Adipocyte (in vitro differentiated cells): ENCODE data around the gene KLHL6.
"Not testable (repeated sequence)": the region's sequence is repeated elsewhere in the genome, so short reads cannot be mapped to it uniquely, and the experiment has no call there.

Experiments used
- DNase-seq: peaks from one replicate; pipeline ENCODE4 v3.0.0-alpha.2; 2015; ENCODE audit warnings: low read depth
- H3K27me3 ChIP-seq: replicated peaks from 2 replicates; pipeline ENCODE4 v1.7.0; 2013; ENCODE audit warnings: mild to moderate bottlenecking, low read length, moderate library complexity; ENCODE audit not compliant: control insufficient read depth, insufficient read depth
- H3K36me3 ChIP-seq: 2 replicates; pipeline ENCODE4 v1.7.0; 2013; ENCODE audit warnings: low read length, mild to moderate bottlenecking, moderate library complexity; ENCODE audit not compliant: control insufficient read depth, insufficient read depth, severe bottlenecking
- H3K4me1 ChIP-seq: 2 replicates; pipeline ENCODE4 v1.7.0; 2013; ENCODE audit warnings: mild to moderate bottlenecking, low read length, moderate library complexity; ENCODE audit not compliant: control insufficient read depth, insufficient read depth
- H3K4me3 ChIP-seq: 2 replicates; pipeline ENCODE4 v1.7.0; 2013; ENCODE audit warnings: mild to moderate bottlenecking, low read length, moderate library complexity
- H3K9ac ChIP-seq: 2 replicates; pipeline ENCODE4 v1.7.0; 2013; ENCODE audit warnings: mild to moderate bottlenecking, low read length, moderate library complexity
- H3K9me3 ChIP-seq: 2 replicates; pipeline ENCODE4 v1.7.0; 2013; ENCODE audit warnings: mild to moderate bottlenecking, low read length, moderate library complexity; ENCODE audit not compliant: control insufficient read depth

The KLHL6 gene

GRCh38 chr3:183583331-183584245, 28.1 kb upstream of the KLHL6 start:
- no peaks in the 10 kb centered on the region for H3K36me3 ChIP-seq
- no peak overlapping the region for H3K9ac ChIP-seq
- H3K4me3 ChIP-seq = no peak overlapping the region
- no peaks in the 10 kb centered on the region for H3K9me3 ChIP-seq
- H3K4me1 ChIP-seq = peaks cover 19% of the 10 kb centered on the region
- peak; percentile 1 for DNase-seq
- peaks cover 2% of the 10 kb centered on the region for H3K27me3 ChIP-seq

DNA sequence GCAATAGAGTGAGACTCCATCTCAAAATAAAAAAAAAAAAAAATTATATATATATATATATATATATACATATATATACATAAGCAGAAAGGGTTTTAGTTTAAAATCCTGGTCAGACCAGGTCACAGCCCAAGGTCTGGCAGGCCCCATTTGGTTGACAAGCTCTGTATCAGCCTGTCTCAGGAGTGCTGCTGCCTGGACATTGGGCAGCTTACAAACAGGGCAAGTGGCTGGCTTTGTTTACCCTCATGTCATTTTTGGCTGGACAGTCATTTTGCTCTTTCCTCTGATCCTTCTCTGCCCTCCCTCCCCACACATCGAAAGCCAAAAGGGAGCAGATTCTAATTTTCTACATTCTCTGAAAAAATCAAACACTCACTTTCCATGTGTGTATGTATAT, 26.7 kb upstream of the KLHL6 start:
- no peaks in the 10 kb centered on the region for H3K9me3 ChIP-seq
- no peak overlapping the region for H3K4me3 ChIP-seq
- H3K27me3 ChIP-seq = peaks cover 16% of the 10 kb centered on the region
- no peaks in the 10 kb centered on the region for H3K36me3 ChIP-seq
- H3K4me1 ChIP-seq = peaks cover 19% of the 10 kb centered on the region
- no peak overlapping the region for H3K9ac ChIP-seq
- DNase-seq = no peak

GRCh38 chr3:183581496-183582155, 26.1 kb upstream of the KLHL6 start:
- H3K9ac ChIP-seq = no peak overlapping the region
- no peak overlapping the region for H3K4me3 ChIP-seq
- no peaks in the 10 kb centered on the region for H3K36me3 ChIP-seq
- peaks cover 19% of the 10 kb centered on the region for H3K4me1 ChIP-seq
- no peak for DNase-seq
- no peaks in the 10 kb centered on the region for H3K9me3 ChIP-seq
- peaks cover 20% of the 10 kb centered on the region for H3K27me3 ChIP-seq

GRCh38 chr3:183579967-183580900, 24.7 kb upstream of the KLHL6 start:
- Histone ChIP-seq H3K9ac (peak overlapping the region; percentile 16), H3K9me3 (no peaks in the 10 kb centered on the region), H3K36me3 (no peaks in the 10 kb centered on the region), H3K27me3 (peaks cover 20% of the 10 kb centered on the region), H3K4me1 (peaks cover 19% of the 10 kb centered on the region), H3K4me3 (peak overlapping the region; percentile 75)
- DNase-seq = peak; percentile 46

- no peak for DNase-seq
- H3K9ac ChIP-seq = no peak overlapping the region
- H3K27me3 ChIP-seq = peaks cover 20% of the 10 kb centered on the region
- no peak overlapping the region for H3K4me3 ChIP-seq
- H3K9me3 ChIP-seq = no peaks in the 10 kb centered on the region
- H3K4me1 ChIP-seq = peaks cover 6% of the 10 kb centered on the region
- no peaks in the 10 kb centered on the region for H3K36me3 ChIP-seq
Observed at GRCh38 chr3:183578179-183578578, 22.7 kb upstream of the KLHL6 start.

GRCh38 chr3:183577346-183577745, 21.8 kb upstream of the KLHL6 start:
- Histone ChIP-seq H3K9ac (no peak overlapping the region), H3K27me3 (peaks cover 20% of the 10 kb centered on the region), H3K4me3 (no peak overlapping the region), H3K9me3 (no peaks in the 10 kb centered on the region), H3K36me3 (no peaks in the 10 kb centered on the region), H3K4me1 (peaks cover 6% of the 10 kb centered on the region)
- DNase-seq = no peak

DNA sequence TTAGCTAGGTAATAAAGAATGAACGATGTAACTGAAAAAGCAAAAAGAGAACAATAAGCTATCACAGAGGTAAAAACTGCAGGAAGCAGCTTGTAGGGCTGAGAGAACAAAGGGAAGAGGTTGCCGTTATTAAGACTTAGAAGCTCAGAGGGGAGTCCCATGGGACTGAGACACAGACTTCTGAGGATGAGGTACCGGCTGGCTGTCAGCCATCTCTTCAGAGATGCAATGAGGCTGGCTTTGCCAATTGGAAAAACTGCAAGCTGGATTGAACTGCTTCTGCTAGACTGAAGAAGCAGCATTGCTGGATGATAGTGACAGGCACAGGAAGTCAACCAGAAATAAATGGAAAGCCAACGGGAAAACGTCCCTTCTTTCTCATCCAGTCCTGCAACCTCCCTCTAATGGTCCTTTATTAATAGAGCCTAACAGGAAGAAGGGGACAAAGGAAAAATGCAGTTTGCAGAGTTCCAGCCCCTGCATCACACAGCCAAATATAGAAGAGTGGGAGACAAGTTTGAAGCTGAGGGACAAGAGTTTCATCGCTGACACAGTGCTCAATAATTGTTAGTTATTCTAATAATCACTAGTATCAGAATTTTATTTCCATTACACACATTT, 21.1 kb upstream of the KLHL6 start:
- peaks cover 22% of the 10 kb centered on the region for H3K27me3 ChIP-seq
- peaks cover 6% of the 10 kb centered on the region for H3K4me1 ChIP-seq
- no peaks in the 10 kb centered on the region for H3K36me3 ChIP-seq
- H3K9ac ChIP-seq = no peak overlapping the region
- no peaks in the 10 kb centered on the region for H3K9me3 ChIP-seq
- H3K4me3 ChIP-seq = no peak overlapping the region
- peak; percentile 15 for DNase-seq

GRCh38 chr3:183572935-183573334, 17.4 kb upstream of the KLHL6 start:
- H3K4me1 ChIP-seq = no peaks in the 10 kb centered on the region
- no peaks in the 10 kb centered on the region for H3K9me3 ChIP-seq
- no peak for DNase-seq
- peaks cover 14% of the 10 kb centered on the region for H3K27me3 ChIP-seq
- no peak overlapping the region for H3K9ac ChIP-seq
- H3K4me3 ChIP-seq = no peak overlapping the region
- no peaks in the 10 kb centered on the region for H3K36me3 ChIP-seq

DNA sequence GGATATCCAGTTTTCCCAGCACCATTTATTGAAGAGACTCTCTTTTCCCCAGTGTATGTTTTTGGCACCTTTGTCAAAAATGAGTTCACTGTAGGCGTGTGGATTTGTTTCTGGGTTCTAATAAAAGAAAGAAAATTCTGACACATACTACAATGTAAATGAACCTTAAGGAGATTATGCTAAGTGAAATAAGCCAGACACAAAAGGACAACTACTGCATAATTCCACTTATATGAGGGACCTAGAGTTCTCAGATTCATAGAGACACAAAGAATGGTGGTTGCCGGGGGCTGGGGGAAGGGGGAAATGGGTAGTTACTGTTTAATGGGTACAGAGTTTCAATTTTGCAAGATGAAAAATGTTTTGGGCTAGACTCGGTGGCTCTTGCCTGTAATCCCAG, 14.7 kb upstream of the KLHL6 start:
- H3K27me3 ChIP-seq, H3K9ac ChIP-seq, DNase-seq, H3K4me3 ChIP-seq, H3K9me3 ChIP-seq, H3K4me1 ChIP-seq, H3K36me3 ChIP-seq: not testable (repeated sequence)

GRCh38 chr3:183566880-183567279, 11.4 kb upstream of the KLHL6 start:
- H3K9ac ChIP-seq = no peak overlapping the region
- no peak for DNase-seq
- no peaks in the 10 kb centered on the region for H3K4me1 ChIP-seq
- no peak overlapping the region for H3K4me3 ChIP-seq
- no peaks in the 10 kb centered on the region for H3K9me3 ChIP-seq
- H3K36me3 ChIP-seq = no peaks in the 10 kb centered on the region
- H3K27me3 ChIP-seq = peaks cover 5% of the 10 kb centered on the region
